Superior temporal gyrus (tissue), 1 donor: Measurements from ENCODE around the gene ARHGAP29.

Experiments
- DNase-seq: peaks from one replicate; pipeline ENCODE4 v3.0.0-alpha.2; 2016; ENCODE audit errors: extremely low spot score

ARHGAP29 gene

GRCh38 chr1:94237291-94238226 lies at the start of gene ARHGAP29:
ARHGAP29 (minus strand) TSS chr1:94237584; CDS start chr1:94231611, 5,973 bp downstream.
- no peak for DNase-seq

DNA sequence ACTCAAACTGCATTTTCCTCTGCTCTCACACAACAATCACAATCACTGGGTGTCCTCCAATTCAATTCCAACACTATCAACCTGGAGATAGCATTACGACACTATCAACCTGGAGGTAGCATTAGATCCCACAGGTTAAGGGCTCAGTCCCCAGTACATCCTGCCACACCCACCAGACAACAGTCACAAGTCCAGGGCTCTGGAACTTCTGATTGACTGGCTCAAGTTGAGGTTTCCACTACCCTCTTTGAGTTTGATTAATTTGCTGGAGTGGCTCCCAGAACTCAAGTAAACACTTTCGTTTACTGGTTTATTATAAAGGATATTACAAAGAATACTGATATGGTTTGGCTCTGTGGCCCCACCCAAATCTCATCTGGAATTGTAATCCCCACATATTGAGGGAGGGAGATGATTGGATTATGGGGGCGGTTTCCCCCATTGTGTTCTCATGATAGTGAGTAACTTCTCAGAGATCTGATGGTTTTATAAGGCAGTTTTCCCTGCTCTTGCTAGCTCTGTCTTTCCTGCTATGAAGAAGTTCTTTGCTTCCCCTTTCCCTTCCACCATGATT lies 49.6 kb upstream of the ARHGAP29 start:
- no peak for DNase-seq

- no peak for DNase-seq
Observed at GRCh38 chr1:94285031-94285654, 47.8 kb upstream of the ARHGAP29 start.

DNA sequence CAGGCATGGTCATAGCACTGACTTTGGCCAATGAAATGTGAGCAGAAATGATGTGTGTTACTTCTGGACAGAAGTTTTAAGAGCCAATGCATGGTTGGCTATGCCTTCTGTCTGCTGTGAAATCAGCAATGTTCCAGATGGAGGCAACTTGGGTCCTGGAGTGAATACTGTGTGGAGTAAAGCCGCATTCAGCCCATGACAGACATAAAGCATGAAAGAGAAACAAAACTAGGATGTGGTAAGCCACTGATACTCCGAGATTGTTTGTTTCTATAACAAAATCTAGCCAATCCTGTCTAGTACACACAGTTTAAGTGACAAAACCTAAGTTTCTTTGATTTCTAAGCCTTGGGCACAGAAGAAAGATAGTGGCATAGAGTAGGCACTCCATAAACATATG lies 47.1 kb upstream of the ARHGAP29 start:
- DNase-seq, result no peak

GRCh38 chr1:94283462-94283861 lies 46.1 kb upstream of the ARHGAP29 start:
- no peak for DNase-seq

DNA sequence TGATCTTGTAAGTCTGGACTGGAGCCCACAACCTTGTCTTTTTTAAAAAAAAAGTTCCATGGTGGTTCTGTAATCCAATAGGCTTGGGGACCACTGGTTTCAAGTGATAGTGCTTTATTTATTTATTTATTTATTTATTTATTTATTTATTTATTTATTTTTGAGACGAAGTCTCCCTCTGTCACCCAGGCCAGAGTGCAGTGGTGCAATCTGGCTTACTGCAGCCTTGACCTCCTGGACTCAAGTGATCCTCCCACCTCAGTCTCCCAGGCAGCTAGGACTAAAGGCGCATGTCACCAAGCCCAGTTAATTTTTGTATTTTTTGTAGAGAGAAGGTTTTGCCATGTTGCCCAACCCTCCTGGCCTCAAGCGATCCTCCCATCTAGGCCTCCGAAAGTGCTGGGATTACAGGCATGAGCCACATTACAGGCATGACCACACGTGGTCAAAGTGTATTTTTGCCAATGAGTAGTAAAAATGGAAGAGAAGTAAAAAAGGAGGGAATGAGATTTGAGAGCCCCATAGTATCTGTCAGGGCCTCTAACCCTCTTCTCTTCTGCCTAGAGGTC lies 44.8 kb upstream of the ARHGAP29 start:
- DNase-seq, result no peak

DNA sequence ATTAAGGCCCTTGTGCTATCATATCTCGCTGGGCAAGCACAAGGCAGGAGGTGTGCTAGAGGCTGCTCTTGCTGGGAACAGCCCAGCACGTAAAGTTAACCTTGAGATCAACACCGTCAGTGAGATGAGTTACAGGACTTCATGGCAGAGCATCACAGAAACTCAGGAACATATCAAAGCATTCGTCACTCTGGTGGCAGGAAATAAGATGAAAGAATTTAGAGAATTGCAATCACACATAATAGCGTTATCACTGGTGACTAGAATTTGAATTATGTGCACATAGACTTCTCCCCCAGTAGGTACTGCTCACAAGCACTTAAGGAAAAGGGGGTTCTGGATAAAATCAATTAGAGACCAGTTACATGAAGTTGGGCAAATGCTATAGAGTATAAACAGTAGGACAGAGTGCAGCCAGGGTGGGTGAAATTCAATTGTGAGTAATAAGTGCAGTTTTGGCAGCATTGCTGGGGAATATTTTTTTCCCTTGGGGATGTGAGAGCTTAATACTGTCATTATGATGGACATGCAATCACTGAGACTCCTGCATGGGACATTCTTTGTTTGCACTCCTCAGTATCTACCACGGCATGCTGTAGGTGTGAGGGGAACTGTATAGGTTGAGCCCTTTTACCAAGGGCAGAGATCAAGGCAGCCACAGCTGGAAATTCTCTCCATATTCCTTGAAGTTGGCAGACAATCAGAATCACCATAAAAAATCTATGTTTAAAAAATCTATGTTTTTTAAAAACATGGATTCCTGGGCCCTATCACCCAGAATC lies 44.2 kb upstream of the ARHGAP29 start:
- no peak for DNase-seq

DNA sequence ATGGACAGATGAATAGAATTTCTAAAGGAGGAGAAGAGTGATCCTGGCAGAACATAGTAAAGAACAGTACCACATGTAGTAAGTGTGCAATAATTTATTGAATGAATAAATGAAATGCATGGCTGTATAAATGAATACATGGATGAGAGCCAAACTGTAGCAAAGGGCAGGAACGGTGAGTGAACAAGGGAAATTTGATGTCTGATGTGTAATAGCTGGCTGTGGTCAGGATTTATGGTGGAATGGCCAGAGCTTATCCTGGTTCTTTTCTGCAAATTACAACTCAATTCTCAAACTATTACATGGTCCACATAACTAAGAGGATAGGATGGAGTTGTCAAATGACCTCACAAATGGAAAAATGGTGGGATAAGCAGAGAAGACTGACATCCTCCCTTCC lies 43.2 kb upstream of the ARHGAP29 start:
- DNase-seq, result no peak

DNA sequence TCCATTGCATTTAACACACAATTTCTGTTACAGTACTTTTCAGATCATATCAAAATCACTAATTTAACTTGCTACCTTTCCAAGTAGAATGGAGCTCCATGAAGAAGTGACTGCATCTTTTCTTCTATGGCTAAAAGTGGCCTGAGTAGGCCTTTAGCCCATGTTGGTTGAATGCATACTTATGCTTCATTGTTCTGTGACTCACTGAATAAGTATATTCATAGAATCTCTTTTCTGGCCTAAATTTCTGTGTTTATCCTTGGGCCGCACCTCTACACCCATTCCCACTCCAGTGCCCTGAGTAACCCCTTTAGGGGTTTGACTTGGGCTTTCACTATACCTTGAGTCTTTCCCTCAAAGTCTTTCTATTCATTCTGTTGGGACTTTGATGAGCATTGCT lies 42.1 kb upstream of the ARHGAP29 start:
- no peak for DNase-seq

- DNase-seq, result no peak
Observed at GRCh38 chr1:94279038-94279437, 41.7 kb upstream of the ARHGAP29 start.

- peak; percentile 41 for DNase-seq
Observed at GRCh38 chr1:94276988-94277434, 39.6 kb upstream of the ARHGAP29 start.

DNA sequence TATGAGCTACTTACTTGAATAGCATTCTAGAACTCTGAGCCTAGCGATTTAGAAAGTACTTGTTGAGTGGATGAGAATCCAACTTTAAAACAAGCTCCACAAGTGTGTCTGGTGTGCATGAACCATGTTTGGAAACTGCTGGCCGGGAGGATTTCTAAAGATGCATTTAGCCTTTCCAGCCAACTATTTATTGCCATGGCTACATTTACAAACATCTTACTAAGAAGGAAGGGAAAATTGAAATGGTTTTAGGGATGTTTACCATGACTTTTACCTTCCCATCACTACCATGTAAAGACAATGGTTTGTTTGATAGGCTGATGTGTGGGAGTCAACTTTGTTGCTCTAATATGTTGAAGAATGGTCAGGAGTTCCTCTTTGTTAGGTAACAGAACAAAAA lies 37.7 kb upstream of the ARHGAP29 start:
- DNase-seq, result no peak

DNA sequence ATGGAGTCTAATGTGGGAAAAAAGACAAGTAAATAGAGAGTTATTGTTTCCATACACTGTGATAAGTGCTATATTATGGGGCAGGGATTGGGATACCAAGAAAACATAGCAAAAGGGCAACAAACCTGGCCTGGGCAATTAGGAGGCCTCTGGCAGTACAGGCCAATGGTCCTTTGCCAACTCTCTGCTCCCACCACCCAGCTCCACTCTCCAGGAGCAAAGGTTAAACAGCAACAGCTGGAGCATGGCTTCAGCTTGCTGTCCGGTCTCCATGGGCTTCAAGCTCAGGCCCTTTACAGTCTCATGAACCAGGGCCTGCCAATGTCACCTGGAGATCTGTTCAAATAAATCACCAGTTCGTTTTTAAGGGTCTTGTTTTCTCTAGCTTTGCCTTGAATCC lies 37.2 kb upstream of the ARHGAP29 start:
- no peak for DNase-seq

GRCh38 chr1:94273111-94273510 lies 35.7 kb upstream of the ARHGAP29 start:
- DNase-seq, result no peak

GRCh38 chr1:94272388-94272787 lies 35.0 kb upstream of the ARHGAP29 start:
- no peak for DNase-seq

DNA sequence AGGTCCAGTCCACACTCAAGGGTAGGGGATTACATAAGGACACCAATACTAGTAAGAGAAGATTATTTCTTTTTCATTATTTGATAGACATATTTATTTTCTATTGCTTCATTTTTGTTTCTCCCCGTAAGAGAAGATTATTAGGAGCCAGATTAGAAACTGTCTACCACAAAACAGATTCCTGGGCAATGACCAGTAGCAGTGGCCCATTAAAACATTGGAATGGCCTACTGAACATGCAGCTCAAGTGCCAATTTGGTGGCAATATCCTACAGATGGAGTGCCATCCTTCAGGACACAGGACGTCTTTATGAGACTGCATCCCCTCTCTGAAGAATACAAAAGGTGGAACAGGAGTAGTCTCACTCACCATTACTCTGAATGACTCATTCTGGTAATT lies 34.0 kb upstream of the ARHGAP29 start:
- no peak for DNase-seq

- DNase-seq, result no peak
Observed at GRCh38 chr1:94270801-94271203, 33.4 kb upstream of the ARHGAP29 start.

DNA sequence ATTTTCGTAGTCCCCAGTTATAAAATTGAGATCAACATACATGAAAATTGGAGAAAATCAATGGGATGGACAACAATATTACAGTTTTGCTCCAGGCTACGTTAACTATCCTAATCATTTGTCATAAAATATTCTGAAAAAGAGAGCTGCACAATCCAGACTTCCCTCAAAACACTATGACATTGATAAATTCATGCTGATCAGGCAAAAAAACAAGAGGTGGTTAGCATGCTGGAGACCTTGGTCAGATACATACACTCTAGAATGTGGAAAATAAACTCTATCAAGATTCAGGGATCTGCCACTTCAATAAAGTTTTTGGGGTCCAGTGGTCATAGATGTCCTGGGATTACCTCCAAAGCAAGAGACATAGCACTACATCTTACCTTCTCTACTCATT lies 32.5 kb upstream of the ARHGAP29 start:
- DNase-seq, result no peak

GRCh38 chr1:94265906-94266305 lies 28.5 kb upstream of the ARHGAP29 start:
- DNase-seq, result peak; percentile 26

DNA sequence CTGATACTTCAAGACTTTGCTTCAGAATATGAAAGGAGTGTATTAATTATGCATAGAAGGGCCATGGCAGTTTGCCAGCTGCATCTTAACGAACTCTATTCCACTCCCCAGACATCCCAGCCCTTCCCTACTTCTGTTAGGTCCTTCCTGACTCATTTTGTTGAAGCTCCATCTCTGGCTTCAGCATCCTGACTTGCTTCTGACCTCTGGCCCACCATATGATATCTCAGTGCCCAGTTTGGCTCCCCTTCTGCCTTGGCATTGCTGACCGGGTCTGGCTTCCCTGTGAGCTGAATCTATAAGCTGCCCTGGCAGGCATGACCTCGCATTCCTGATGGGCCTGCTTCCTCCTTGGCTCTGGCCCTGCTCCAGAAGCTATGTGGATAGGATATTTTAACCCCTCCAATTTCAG lies 27.6 kb upstream of the ARHGAP29 start:
- no peak for DNase-seq

- no peak for DNase-seq
Observed at GRCh38 chr1:94260635-94261387, 23.4 kb upstream of the ARHGAP29 start.
